ENCODE data around the gene NAP1L1. TPM values are rescaled to one million over a fixed set of nuclear protein-coding genes. Genes with fewer than 3 reads are reported as not detected.

The NAP1L1 gene
- total RNA-seq, 2 experiments from 2014 or later, result 646 to 654 TPM

GRCh38 chr12:76002598-76003354, 81.7 kb downstream of the NAP1L1 start:
- POLR2A ChIA-PET, result interaction anchor here (1.3 kb wide), 1 partner anchor 29 kb away, joined by 3 read pairs; the partner anchor contains the start of gene PHLDA1

GRCh38 chr12:75998292-75999063, 86.0 kb downstream of the NAP1L1 start:
- H3K4me3 Mint-ChIP-seq, result no peak overlapping the region

More at GRCh38 chr12:76002598-76003354, 81.7 kb downstream of the NAP1L1 start:
- Mint-ChIP-seq H3K4me1 (ENCODE audit: low read depth) (no peaks in the 10 kb centered on the region), H3K9me3 (peaks cover 3% of the 10 kb centered on the region), H3K27me3 (no peaks in the 10 kb centered on the region), H3K4me3 (no peak overlapping the region), H3K36me3 (ENCODE audit: low read depth) (no peaks in the 10 kb centered on the region), H3K27ac (no peak overlapping the region)
- no peaks in the 10 kb centered on the region for H3K27me3 ChIP-seq (ENCODE audit: control insufficient read depth in 1 of 2, insufficient read depth in 2 of 2, low read length in 2 of 2)
- H3K36me3 ChIP-seq (ENCODE audit: insufficient read depth, low read length), result no peaks in the 10 kb centered on the region
- no peaks in the 10 kb centered on the region for H3K4me1 ChIP-seq (ENCODE audit: insufficient read depth, low read length)
- no peak overlapping the region for H3K27ac ChIP-seq (ENCODE audit: low read depth in 1 of 2, low read length in 2 of 2)
- intact Hi-C loops (cut with DNase I, micrococcal nuclease), result no loop called here
- no peak overlapping the region for H3K4me3 ChIP-seq (ENCODE audit: low read length)
- ATAC-seq (ENCODE audit: poor library complexity) (no peak), DNase-seq (no peak)
- no peaks in the 10 kb centered on the region for H3K9me3 ChIP-seq (ENCODE audit: control insufficient read depth in 1 of 2, insufficient read depth in 1 of 2, low read length in 2 of 2)
- CTCF ChIA-PET, result no interaction called here
- no peak for TF ChIP-seq CTCF (IDR thresholded peaks at IDR 0.05)

GRCh38 chr12:75997658-75998057, 86.8 kb downstream of the NAP1L1 start:
- Mint-ChIP-seq H3K27me3 (no peaks in the 10 kb centered on the region), H3K36me3 (ENCODE audit: low read depth) (no peaks in the 10 kb centered on the region), H3K4me3 (no peak overlapping the region), H3K9me3 (no peaks in the 10 kb centered on the region), H3K4me1 (ENCODE audit: low read depth) (no peaks in the 10 kb centered on the region), H3K27ac (no peak overlapping the region)
- Histone ChIP-seq H3K9me3 (ENCODE audit: control insufficient read depth in 1 of 2, insufficient read depth in 1 of 2, low read length in 2 of 2) (no peaks in the 10 kb centered on the region), H3K4me3 (ENCODE audit: low read length) (no peak overlapping the region), H3K27me3 (ENCODE audit: control insufficient read depth in 1 of 2, insufficient read depth in 2 of 2, low read length in 2 of 2) (no peaks in the 10 kb centered on the region), H3K27ac (ENCODE audit: low read depth in 1 of 2, low read length in 2 of 2) (no peak overlapping the region), H3K4me1 (ENCODE audit: insufficient read depth, low read length) (no peaks in the 10 kb centered on the region), H3K36me3 (ENCODE audit: insufficient read depth, low read length) (no peaks in the 10 kb centered on the region)
- ATAC-seq (ENCODE audit: poor library complexity), result no peak
- CTCF ChIA-PET, result interaction anchor here (1.3 kb wide), 1 partner anchor 33 kb away, joined by 3 read pairs; no protein-coding TSS in a partner anchor
- DNase-seq, result no peak
- POLR2A ChIA-PET, result no interaction called here
- intact Hi-C loops (cut with DNase I, micrococcal nuclease), result loop anchor here in 1 of 2 experiments (1.0 kb wide), 1 partner anchor 40 kb away; no protein-coding TSS in a partner anchor
- no peak for TF ChIP-seq CTCF (IDR thresholded peaks at IDR 0.05)

More at GRCh38 chr12:75998292-75999063, 86.0 kb downstream of the NAP1L1 start:
- no peaks in the 10 kb centered on the region for H3K9me3 ChIP-seq (ENCODE audit: control insufficient read depth in 1 of 2, insufficient read depth in 1 of 2, low read length in 2 of 2)
- Mint-ChIP-seq H3K27me3 (no peaks in the 10 kb centered on the region), H3K36me3 (ENCODE audit: low read depth) (no peaks in the 10 kb centered on the region), H3K9me3 (no peaks in the 10 kb centered on the region), H3K27ac (no peak overlapping the region), H3K4me1 (ENCODE audit: low read depth) (no peaks in the 10 kb centered on the region)
- H3K36me3 ChIP-seq (ENCODE audit: insufficient read depth, low read length), result no peaks in the 10 kb centered on the region
- ChIA-PET POLR2A (no interaction called here), CTCF (interaction anchor here (1.3 kb wide), 1 partner anchor 32 kb away, joined by 3 read pairs; no protein-coding TSS in a partner anchor)
- no peak overlapping the region for H3K27ac ChIP-seq (ENCODE audit: low read depth in 1 of 2, low read length in 2 of 2)
- H3K4me3 ChIP-seq (ENCODE audit: low read length), result no peak overlapping the region
- intact Hi-C loops (cut with DNase I, micrococcal nuclease), result no loop called here
- ATAC-seq (ENCODE audit: poor library complexity), result no peak
- no peak for TF ChIP-seq CTCF (IDR thresholded peaks at IDR 0.05)
- H3K4me1 ChIP-seq (ENCODE audit: insufficient read depth, low read length), result no peaks in the 10 kb centered on the region
- DNase-seq, result no peak
- no peaks in the 10 kb centered on the region for H3K27me3 ChIP-seq (ENCODE audit: control insufficient read depth in 1 of 2, insufficient read depth in 2 of 2, low read length in 2 of 2)

Measured in CD4-positive, alpha-beta T cell (primary cell).